T-cell (primary cell): ENCODE measurements around the gene ADAM33. TPM values are rescaled to one million over a fixed set of nuclear protein-coding genes. Genes with fewer than 3 reads are reported as not detected.

Experiments used
- ATAC-seq, 4 experiments: fragments of 200-7000 bp in 3 of 4; fragments of 150-1000 bp in 1 of 4; cut with Tn5 transposase; replicated peaks in 1 of 4; 1 replicate in 3 of 4; 2 replicates in 1 of 4; pipeline ENCODE4 v1.10.0; 2021; ENCODE audit warnings: moderate library complexity in 3 of 4, mild to moderate bottlenecking in 2 of 4, moderate number of reproducible peaks in 1 of 4
- CTCF ChIA-PET, 2 donors: fragments of 300-600 bp; sonication (Branson Sonifier 250); formaldehyde crosslinking; loops; one replicate each; lab custom pipeline; 2022; ENCODE audit warnings: antibody characterized with exemption in 2 of 2; lab: Charles Lee
- POLR2A ChIA-PET, 2 donors: fragments of 300-600 bp; sonication (Branson Sonifier 250); formaldehyde crosslinking; loops; one replicate each; lab custom pipeline; 2022; ENCODE audit warnings: antibody characterized with exemption in 2 of 2; lab: Charles Lee
- DNase-seq, 35 experiments: peaks; one replicate each; pipeline versions ENCODE4 v3.0.0 to v3.0.0-alpha.2; 2013 to 2023
- H3K27ac ChIP-seq: one replicate; pipeline ENCODE4 v1.5.1; 2013; ENCODE audit warnings: low read length
- H3K27me3 ChIP-seq, 2 experiments: replicated peaks in 1 of 2; 1 replicate in 1 of 2; 2 replicates in 1 of 2; pipeline versions ENCODE4 v1.6.1 to v1.7.0; 2013; ENCODE audit warnings: low read length in 1 of 2, mixed read lengths in 1 of 2; ENCODE audit not compliant: control insufficient read depth in 2 of 2, insufficient read depth in 2 of 2; ENCODE audit errors: extremely low read depth in 1 of 2
- H3K36me3 ChIP-seq, 2 donors: 1 replicate in 1 of 2; 2 replicates in 1 of 2; pipeline versions ENCODE4 v1.6.1 to v1.7.0; 2013; ENCODE audit warnings: low read length in 1 of 2; ENCODE audit not compliant: control insufficient read depth in 2 of 2, insufficient read depth in 1 of 2; ENCODE audit errors: extremely low read depth in 1 of 2
- H3K4me1 ChIP-seq, 2 experiments: 1 replicate in 1 of 2; 2 replicates in 1 of 2; pipeline versions ENCODE4 v1.6.1 to v1.7.0; 2013; ENCODE audit warnings: low read length in 2 of 2, mixed read lengths in 1 of 2; ENCODE audit not compliant: insufficient read depth in 2 of 2, control insufficient read depth in 1 of 2; ENCODE audit errors: extremely low read depth in 1 of 2
- H3K4me3 ChIP-seq, 2 donors: 1 replicate in 1 of 2; 2 replicates in 1 of 2; pipeline versions ENCODE4 v1.5.1 to v1.7.0; 2013; ENCODE audit warnings: mild to moderate bottlenecking in 2 of 2, low read length in 1 of 2, moderate library complexity in 1 of 2; ENCODE audit not compliant: control insufficient read depth in 1 of 2; ENCODE audit errors: extremely low read depth in 1 of 2
- H3K9me3 ChIP-seq: 2 replicates; pipeline ENCODE4 v1.7.0; 2013
- H3K27ac Mint-ChIP-seq, 2 donors: one replicate each; pipeline ENCODE4 v1.8.0; 2020 to 2021; ENCODE audit warnings: mild to moderate bottlenecking in 2 of 2, mixed read lengths in 2 of 2
- H3K27me3 Mint-ChIP-seq, 2 donors: one replicate each; pipeline ENCODE4 v1.8.0; 2021 to 2022; ENCODE audit warnings: mixed read lengths in 2 of 2
- H3K36me3 Mint-ChIP-seq: one replicate; pipeline ENCODE4 v1.8.0; 2021; ENCODE audit warnings: mixed read lengths
- H3K4me1 Mint-ChIP-seq, 3 donors: one replicate each; pipeline ENCODE4 v1.8.0; 2020 to 2022; ENCODE audit warnings: mixed read lengths in 3 of 3, mild to moderate bottlenecking in 1 of 3
- H3K4me3 Mint-ChIP-seq, 3 donors: one replicate each; pipeline ENCODE4 v1.8.0; 2020 to 2022; ENCODE audit warnings: mild to moderate bottlenecking in 3 of 3, mixed read lengths in 3 of 3, moderate library complexity in 3 of 3
- H3K9me3 Mint-ChIP-seq, 3 donors: one replicate each; pipeline ENCODE4 v1.8.0; 2020 to 2022; ENCODE audit warnings: mixed read lengths in 3 of 3
- WGBS: methylation state at CpG from one replicate; pipeline ENCODE4 v1.1.5; 2013; ENCODE audit warnings: missing lambda C conversion rate; ENCODE audit not compliant: insufficient coverage; 5-methylcytosine and 5-hydroxymethylcytosine counted together
- total RNA-seq, 35 experiments: library from RNA in 6 of 35; stranded (reverse) in 6 of 35; fragments of 120-200 nt in 1 of 35; gene quantifications; one replicate each; pipeline versions ENCODE4 v1.2.1 to v1.2.4 and lab custom pipeline; 2013 to 2026

ADAM33 gene
- total RNA-seq, 5 donors from 2014 or later (not counting 1 experiment from before 2014, with no cell fraction given), result not detected

DNA sequence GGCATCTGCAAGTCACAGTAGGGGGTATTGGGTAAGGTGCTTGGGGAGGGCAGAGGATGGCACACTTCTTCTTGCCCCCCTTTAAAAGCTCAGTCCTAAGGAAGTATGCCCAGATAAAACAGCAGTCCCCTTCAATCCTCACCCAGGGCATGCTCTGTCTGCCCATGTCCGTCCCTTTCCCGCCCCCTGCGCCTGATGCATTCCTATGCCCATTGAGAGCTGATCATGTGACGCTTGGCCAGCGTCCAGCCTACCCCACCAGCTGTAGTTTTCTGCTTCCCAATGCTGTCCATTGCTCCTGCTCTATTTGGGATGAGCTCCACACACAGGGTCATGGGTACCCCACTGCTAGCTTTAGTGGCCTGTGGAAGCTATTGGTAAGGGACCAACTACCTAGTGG is 22.3 kb upstream of the ADAM33 start:
- Histone ChIP-seq H3K4me3 (no peak overlapping the region), H3K27me3 (peaks cover 0 to 42% of the 10 kb centered on the region in 2 experiments), H3K4me1 (no peaks in the 10 kb centered on the region), H3K36me3 (no peaks in the 10 kb centered on the region), H3K27ac (no peak overlapping the region), H3K9me3 (no peaks in the 10 kb centered on the region)
- peaks cover 0 to 3% of the 10 kb centered on the region in 2 donors for H3K27me3 Mint-ChIP-seq
- no peak overlapping the region for H3K27ac Mint-ChIP-seq
- no peaks in the 10 kb centered on the region for H3K36me3 Mint-ChIP-seq
- whole genome bisulfite sequencing, result 90% methylated on average over 5 of the region's 5 CpGs
- H3K9me3 Mint-ChIP-seq, result no peaks in the 10 kb centered on the region
- DNase-seq (no peak), ATAC-seq (no peak)
- H3K4me1 Mint-ChIP-seq, result no peaks in the 10 kb centered on the region
- ChIA-PET CTCF (no interaction called here), POLR2A (interaction anchor here in 1 of 2 donors (0.6 kb wide), 1 partner anchor 659 kb away, joined by 3 read pairs; no protein-coding TSS in a partner anchor)
- no peak overlapping the region for H3K4me3 Mint-ChIP-seq

DNA sequence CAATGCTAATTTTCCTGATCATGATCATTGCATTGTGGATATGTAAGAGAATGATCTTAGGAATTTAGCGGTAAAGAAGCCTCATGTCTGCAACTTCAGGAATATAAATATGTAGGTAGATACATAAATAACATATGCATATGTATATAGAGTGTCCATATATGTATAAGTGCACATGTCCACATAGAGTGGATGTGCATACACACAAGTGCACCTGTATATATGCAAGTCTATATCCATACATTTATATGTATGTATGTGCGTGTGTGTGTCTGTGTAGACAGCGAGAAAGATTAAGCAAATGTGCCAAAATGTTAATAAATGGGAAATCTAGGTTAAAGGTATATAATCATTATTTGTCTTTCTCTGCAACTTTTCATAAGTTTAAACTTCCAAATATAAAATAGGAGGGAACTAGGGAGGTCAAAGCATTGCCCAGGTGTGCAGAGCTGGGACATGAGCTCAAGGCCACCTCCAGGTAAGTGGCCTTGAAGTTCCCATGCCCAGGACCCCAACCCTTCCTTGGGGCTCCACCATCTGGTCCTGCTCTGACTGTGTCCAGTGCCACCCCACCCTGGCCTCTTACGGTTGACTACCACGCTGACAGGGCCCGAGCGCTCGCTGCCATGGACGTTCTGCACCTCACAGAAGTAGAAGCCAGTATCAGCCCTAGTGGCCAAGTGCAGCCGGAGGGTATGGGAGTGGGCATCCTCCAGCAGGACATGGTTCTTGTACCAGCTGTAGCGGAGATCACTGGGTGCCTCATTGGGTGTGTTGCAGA is 21.0 kb upstream of the ADAM33 start:
- peaks cover 0 to 3% of the 10 kb centered on the region in 2 donors for H3K27me3 Mint-ChIP-seq
- no peaks in the 10 kb centered on the region for H3K36me3 Mint-ChIP-seq
- CTCF ChIA-PET, result no interaction called here
- H3K9me3 Mint-ChIP-seq, result no peaks in the 10 kb centered on the region
- 88% methylated on average over 8 of the region's 11 CpGs for WGBS
- ATAC-seq (no peak), DNase-seq (no peak)
- H3K27ac ChIP-seq, result no peak overlapping the region
- no peak overlapping the region for H3K4me3 ChIP-seq
- H3K4me1 Mint-ChIP-seq, result no peaks in the 10 kb centered on the region
- POLR2A ChIA-PET, result no interaction called here
- no peak overlapping the region for H3K4me3 Mint-ChIP-seq
- no peaks in the 10 kb centered on the region for H3K4me1 ChIP-seq
- no peaks in the 10 kb centered on the region for H3K36me3 ChIP-seq
- no peak overlapping the region for H3K27ac Mint-ChIP-seq
- peaks cover 0 to 49% of the 10 kb centered on the region in 2 experiments for H3K27me3 ChIP-seq
- no peaks in the 10 kb centered on the region for H3K9me3 ChIP-seq

DNA sequence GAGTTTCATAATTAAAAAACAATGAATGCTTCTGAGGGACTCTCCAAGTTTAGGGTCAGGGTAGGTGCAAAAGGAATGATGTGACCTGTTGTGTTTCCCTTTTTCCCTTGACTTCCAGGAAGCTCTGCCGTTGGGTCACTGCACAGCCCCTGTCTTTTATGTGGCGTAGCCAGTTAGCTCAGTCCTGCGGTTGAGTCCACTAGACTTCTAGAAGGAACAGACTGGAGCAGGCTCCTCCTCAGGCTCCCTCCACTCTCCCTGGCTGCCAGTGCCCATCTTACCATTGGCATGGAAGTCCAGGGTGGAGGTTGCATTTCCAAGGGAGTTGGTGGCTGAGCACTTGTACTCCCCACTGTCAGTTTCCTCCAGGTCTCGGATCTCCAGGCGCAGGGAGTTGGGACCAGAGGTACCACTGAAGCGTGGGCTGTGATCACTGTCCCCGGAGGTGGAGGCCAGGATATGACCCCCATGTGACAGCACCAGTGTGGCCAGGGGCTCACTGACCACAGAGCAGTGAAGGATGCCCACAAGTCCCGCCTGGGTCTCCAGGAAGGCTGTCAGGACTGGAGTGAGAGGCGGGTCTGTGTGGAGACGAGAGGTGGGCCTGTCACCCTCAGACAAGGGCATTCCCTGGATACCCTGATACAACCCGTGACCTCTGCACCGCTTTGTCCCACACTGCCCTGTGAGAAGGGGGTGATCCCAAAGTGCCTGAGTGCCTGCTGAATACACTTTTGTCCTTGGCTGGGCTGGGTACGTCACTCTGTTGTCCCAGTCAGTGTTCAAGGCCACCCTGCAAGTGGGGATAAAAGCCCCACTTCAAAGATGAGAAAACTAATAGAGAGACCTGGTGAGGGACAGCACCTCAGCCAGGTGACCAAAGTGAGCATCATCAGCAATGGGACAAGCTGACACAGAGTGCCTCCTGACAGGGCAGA is 19.5 kb upstream of the ADAM33 start:
- ChIA-PET POLR2A (no interaction called here), CTCF (no interaction called here)
- 80% methylated on average over 11 of the region's 13 CpGs for WGBS
- H3K4me1 Mint-ChIP-seq, result no peaks in the 10 kb centered on the region
- no peaks in the 10 kb centered on the region for H3K27me3 Mint-ChIP-seq
- no peak overlapping the region for H3K27ac Mint-ChIP-seq
- Histone ChIP-seq H3K9me3 (no peaks in the 10 kb centered on the region), H3K36me3 (no peaks in the 10 kb centered on the region), H3K27ac (no peak overlapping the region), H3K4me3 (no peak overlapping the region), H3K27me3 (peaks cover 0 to 46% of the 10 kb centered on the region in 2 experiments), H3K4me1 (no peaks in the 10 kb centered on the region)
- ATAC-seq, result no peak
- H3K36me3 Mint-ChIP-seq, result no peaks in the 10 kb centered on the region
- H3K9me3 Mint-ChIP-seq, result no peaks in the 10 kb centered on the region
- no peak overlapping the region for H3K4me3 Mint-ChIP-seq
- DNase-seq, result no peak

DNA sequence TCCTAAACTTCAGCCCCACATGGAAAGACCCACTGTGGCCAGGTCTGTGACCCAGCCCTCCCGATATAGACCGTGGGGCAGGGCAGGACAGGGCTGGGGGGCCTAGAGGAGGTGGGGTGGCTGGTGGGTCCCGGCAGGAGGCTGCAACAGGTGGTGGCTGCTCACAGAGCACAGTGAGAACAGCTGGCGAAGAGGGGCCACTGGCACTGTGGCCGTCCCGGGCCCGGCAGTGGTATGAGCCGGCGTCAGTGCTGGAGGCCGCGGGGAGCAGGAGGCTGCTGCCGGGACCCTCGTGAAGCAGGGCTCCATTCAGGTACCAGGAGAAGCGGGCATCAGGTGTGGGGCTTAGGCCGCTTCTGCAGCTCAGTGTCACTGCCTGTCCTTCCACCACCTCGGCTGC is 17.2 kb upstream of the ADAM33 start:
- H3K27me3 ChIP-seq, result peaks cover 0 to 31% of the 10 kb centered on the region in 2 experiments
- Mint-ChIP-seq H3K27ac (no peak overlapping the region), H3K4me3 (no peak overlapping the region), H3K4me1 (no peaks in the 10 kb centered on the region), H3K9me3 (no peaks in the 10 kb centered on the region), H3K27me3 (no peaks in the 10 kb centered on the region), H3K36me3 (no peaks in the 10 kb centered on the region)
- ChIA-PET CTCF (no interaction called here), POLR2A (no interaction called here)
- no peak overlapping the region for H3K27ac ChIP-seq
- ATAC-seq (no peak), DNase-seq (no peak)
- 91% methylated on average over 13 of the region's 16 CpGs for whole genome bisulfite sequencing
- no peaks in the 10 kb centered on the region for H3K9me3 ChIP-seq
- H3K4me1 ChIP-seq, result no peaks in the 10 kb centered on the region
- no peak overlapping the region for H3K4me3 ChIP-seq
- H3K36me3 ChIP-seq, result no peaks in the 10 kb centered on the region

DNA sequence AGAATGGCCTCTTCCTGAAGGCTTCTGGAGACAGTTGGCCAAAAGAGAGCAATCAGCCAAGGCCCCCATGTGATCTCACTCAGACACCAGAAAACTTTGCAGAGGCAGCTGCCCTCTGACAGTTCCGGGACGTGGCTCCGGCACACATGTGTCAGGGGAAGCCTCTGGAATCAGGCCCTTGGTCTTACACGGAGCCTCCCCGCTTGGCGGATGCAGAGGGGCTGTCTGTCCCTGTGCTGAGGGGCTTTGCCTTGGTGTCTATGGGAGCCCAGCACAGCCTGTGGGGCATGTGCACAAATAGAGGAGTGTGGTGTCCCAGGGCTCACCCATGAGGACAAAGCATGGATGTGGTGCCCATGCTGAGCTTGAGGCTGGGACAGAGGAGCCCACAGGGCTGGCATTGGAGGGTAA is 16.8 kb upstream of the ADAM33 start:
- H3K27me3 Mint-ChIP-seq, result no peaks in the 10 kb centered on the region
- Histone ChIP-seq H3K4me1 (no peaks in the 10 kb centered on the region), H3K27me3 (peaks cover 0 to 29% of the 10 kb centered on the region in 2 experiments), H3K9me3 (no peaks in the 10 kb centered on the region), H3K36me3 (no peaks in the 10 kb centered on the region), H3K27ac (no peak overlapping the region), H3K4me3 (no peak overlapping the region)
- no peaks in the 10 kb centered on the region for H3K9me3 Mint-ChIP-seq
- no peak overlapping the region for H3K27ac Mint-ChIP-seq
- H3K4me3 Mint-ChIP-seq, result no peak overlapping the region
- 78% methylated on average over 6 of the region's 6 CpGs for WGBS
- DNase-seq (no peak), ATAC-seq (no peak)
- H3K4me1 Mint-ChIP-seq, result no peaks in the 10 kb centered on the region
- no peaks in the 10 kb centered on the region for H3K36me3 Mint-ChIP-seq
- POLR2A ChIA-PET, result no interaction called here
- CTCF ChIA-PET, result no interaction called here

DNA sequence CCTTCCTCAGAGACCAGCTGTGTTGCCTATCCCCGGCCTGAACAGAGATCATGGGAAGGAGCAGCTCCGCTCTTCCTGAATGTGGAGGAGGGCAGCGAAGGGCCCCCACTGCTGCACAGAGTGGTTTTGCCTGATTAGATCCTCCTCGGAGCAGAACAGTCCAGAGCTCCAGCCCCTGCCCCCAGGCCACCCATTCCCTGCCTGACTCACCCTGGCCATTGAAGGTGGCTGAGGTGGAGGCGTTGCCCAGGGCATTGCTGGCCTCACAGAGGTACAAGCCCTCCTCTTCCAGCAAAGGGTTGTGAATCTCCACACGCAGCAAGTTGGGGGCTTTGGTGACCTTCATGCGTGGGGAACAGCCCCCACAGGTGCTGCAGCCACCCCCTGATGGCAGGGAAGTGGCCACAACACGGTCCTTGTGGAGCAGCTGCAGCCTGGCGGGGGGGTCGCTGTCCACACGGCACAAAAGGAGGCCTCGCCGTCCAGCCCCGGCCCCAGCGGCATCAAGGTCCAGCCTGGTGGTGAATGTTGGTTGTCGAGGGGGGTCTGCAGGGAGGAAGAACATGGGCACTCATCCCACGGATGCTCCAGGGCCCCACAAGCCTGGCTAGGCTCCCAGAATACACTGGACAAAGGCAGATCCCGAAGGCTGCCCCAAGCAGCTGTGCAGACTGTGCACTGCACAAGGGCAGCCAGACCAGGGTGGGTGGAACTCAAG is 15.9 kb upstream of the ADAM33 start:
- no peak overlapping the region for H3K4me3 ChIP-seq
- 74% methylated on average over 16 of the region's 18 CpGs for WGBS
- H3K27me3 ChIP-seq, result peaks cover 0 to 21% of the 10 kb centered on the region in 2 experiments
- Mint-ChIP-seq H3K36me3 (no peaks in the 10 kb centered on the region), H3K9me3 (no peaks in the 10 kb centered on the region), H3K4me1 (no peaks in the 10 kb centered on the region), H3K4me3 (no peak overlapping the region), H3K27me3 (no peaks in the 10 kb centered on the region), H3K27ac (no peak overlapping the region)
- ATAC-seq (no peak), DNase-seq (no peak)
- ChIA-PET CTCF (interaction anchor here in 1 of 2 donors (0.8 kb wide), 1 partner anchor 19 kb away, joined by 5 read pairs; no protein-coding TSS in a partner anchor), POLR2A (no interaction called here)
- H3K4me1 ChIP-seq, result no peaks in the 10 kb centered on the region
- no peaks in the 10 kb centered on the region for H3K36me3 ChIP-seq
- H3K27ac ChIP-seq, result no peak overlapping the region
- no peaks in the 10 kb centered on the region for H3K9me3 ChIP-seq
